ENCODE results near the gene CAMK2D.

DNA sequence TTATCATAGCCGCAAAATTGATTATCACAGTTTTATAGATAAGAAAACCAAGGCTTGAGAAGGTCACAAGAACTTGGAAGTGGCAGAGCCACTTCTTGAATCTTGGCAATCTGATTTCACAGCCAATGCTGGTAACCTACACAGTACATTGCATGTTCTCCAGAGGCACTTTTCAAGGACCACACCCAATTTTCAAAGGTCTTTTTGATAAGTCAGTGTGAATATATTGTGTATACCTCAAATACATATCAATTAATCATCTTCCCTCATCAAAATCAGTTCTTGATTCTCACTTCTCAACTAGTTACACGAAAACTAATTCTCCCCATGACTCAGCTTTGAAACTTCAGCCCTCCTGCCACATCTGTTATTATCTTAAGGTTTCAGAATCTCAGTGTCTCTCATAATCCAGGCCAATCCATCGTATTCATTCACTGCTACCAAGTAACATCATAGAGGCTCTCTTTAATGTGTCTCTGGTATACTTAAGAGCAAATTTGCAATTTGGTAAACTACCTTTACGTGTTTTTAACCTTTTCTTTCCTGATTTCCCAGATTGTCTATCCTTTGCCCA is 16.8 kb downstream of the CAMK2D start:
- TF ChIP-seq, protein P1, sequence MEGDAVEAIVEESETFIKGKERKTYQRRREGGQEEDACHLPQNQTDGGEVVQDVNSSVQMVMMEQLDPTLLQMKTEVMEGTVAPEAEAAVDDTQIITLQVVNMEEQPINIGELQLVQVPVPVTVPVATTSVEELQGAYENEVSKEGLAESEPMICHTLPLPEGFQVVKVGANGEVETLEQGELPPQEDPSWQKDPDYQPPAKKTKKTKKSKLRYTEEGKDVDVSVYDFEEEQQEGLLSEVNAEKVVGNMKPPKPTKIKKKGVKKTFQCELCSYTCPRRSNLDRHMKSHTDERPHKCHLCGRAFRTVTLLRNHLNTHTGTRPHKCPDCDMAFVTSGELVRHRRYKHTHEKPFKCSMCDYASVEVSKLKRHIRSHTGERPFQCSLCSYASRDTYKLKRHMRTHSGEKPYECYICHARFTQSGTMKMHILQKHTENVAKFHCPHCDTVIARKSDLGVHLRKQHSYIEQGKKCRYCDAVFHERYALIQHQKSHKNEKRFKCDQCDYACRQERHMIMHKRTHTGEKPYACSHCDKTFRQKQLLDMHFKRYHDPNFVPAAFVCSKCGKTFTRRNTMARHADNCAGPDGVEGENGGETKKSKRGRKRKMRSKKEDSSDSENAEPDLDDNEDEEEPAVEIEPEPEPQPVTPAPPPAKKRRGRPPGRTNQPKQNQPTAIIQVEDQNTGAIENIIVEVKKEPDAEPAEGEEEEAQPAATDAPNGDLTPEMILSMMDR (IDR thresholded peaks at IDR 0.05; ENCODE audit: borderline replicate concordance, extremely low read depth, low read length, poor library complexity, severe bottlenecking): no peak
- TF ChIP-seq EZH2 (IDR thresholded peaks at IDR 0.05; ENCODE audit: borderline replicate concordance, low read depth, low read length, severe bottlenecking): no peak

All from DND-41 (cell line).